Measurements from ENCODE around the gene REG1B.
"Not testable (repeated sequence)": the region's sequence is repeated elsewhere in the genome, so short reads cannot be mapped to it uniquely, and the experiment has no call there.

REG1B gene

GRCh38 chr2:79103214-79103613 lies 15.4 kb upstream of the REG1B start:
- FAIRE-seq (no peak), DNase-seq (ENCODE audit: insufficient read length, low spot score) (no peak)
- no peak for TF ChIP-seq POLR2A (IDR thresholded peaks at IDR 0.05; ENCODE audit: low read depth, low read length)

- FAIRE-seq (no peak), DNase-seq (ENCODE audit: insufficient read length, low spot score) (no peak)
- TF ChIP-seq POLR2A (IDR thresholded peaks at IDR 0.05; ENCODE audit: low read depth, low read length), result no peak
Observed at GRCh38 chr2:79101024-79101423, 13.2 kb upstream of the REG1B start.

- no peak for TF ChIP-seq POLR2A (IDR thresholded peaks at IDR 0.05; ENCODE audit: low read depth, low read length)
- no peak for DNase-seq (ENCODE audit: insufficient read length, low spot score)
- FAIRE-seq, result no peak
Observed at GRCh38 chr2:79100285-79100684, 12.5 kb upstream of the REG1B start.

- no peak for TF ChIP-seq POLR2A (IDR thresholded peaks at IDR 0.05; ENCODE audit: low read depth, low read length)
- no peak for FAIRE-seq
- no peak for DNase-seq (ENCODE audit: insufficient read length, low spot score)
Observed at GRCh38 chr2:79099140-79099686, 11.4 kb upstream of the REG1B start.

DNA sequence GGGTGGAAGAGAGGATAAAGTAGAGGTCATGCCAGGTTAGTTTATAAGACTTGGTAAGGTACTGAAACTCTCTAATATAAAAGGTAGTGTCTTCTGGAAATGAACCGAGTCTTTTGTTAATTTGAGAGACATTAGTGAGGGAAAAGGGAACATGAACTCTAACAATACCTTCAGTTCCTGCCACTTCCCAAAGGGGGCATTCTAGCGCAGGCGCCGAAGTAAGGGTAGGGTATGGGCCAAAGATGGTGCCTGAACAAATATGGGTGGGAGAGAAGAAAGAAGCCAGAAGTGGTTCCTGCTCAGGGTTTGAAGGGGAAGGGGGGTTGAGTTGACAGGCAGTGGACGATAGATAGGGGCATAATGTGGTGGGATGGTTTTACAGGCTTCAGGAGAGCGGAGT lies 10.1 kb upstream of the REG1B start:
- DNase-seq (ENCODE audit: insufficient read length, low spot score), result no peak

GRCh38 chr2:79090693-79091092 lies 2.9 kb upstream of the REG1B start:
- DNase-seq (ENCODE audit: insufficient read length, low spot score) (no peak), FAIRE-seq (no peak)
- TF ChIP-seq POLR2A (IDR thresholded peaks at IDR 0.05; ENCODE audit: low read depth, low read length), result no peak

More for the DNA sequence above, 10.1 kb upstream of the REG1B start:
- no peak for FAIRE-seq
- TF ChIP-seq POLR2A (IDR thresholded peaks at IDR 0.05; ENCODE audit: low read depth, low read length), result no peak

GRCh38 chr2:79086255-79086654 lies 1.5 kb downstream of the REG1B start:
- TF ChIP-seq POLR2A (IDR thresholded peaks at IDR 0.05; ENCODE audit: low read depth, low read length), result no peak
- DNase-seq (ENCODE audit: insufficient read length, low spot score), result no peak
- FAIRE-seq, result no peak

- FAIRE-seq (no peak), DNase-seq (ENCODE audit: insufficient read length, low spot score) (no peak)
- TF ChIP-seq POLR2A (IDR thresholded peaks at IDR 0.05; ENCODE audit: low read depth, low read length), result no peak
Observed at GRCh38 chr2:79085382-79085781, 2.4 kb downstream of the REG1B start.

- DNase-seq (ENCODE audit: insufficient read length, low spot score) (no peak), FAIRE-seq (no peak)
- TF ChIP-seq POLR2A (IDR thresholded peaks at IDR 0.05; ENCODE audit: low read depth, low read length), result no peak
Observed at GRCh38 chr2:79084495-79085135, 3.2 kb downstream of the REG1B start.

DNA sequence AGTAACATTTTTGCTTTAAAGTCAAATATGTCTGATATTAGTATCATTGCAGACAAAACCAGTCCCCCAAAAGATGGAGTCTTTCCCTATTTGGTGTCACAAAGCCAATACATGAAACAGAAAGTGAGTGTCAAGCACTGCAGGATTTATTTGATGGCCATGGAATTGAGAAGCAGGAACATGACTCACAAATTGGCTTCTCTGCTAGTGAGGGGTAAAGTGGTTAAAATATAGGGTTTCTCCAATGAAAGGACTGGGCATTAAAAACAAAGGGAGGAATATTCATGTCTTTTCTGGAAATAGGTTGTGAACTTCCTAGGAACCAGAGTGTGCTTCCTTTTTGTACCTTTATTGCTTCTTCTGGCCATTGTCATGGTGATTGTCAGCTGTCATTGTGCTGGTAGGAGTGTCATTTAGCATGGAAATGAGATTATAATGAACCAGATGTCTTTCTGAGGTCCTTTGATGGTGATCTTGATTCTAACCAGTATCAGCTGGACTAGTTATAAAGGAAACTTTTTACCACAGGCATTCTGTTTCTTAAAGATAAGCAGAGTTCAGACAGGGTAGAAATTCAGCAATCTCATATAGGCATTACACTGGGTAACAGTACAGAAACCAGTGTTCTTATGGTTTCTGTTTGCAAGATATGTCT lies 4.1 kb downstream of the REG1B start:
- FAIRE-seq, result no peak
- no peak for TF ChIP-seq POLR2A (IDR thresholded peaks at IDR 0.05; ENCODE audit: low read depth, low read length)
- no peak for DNase-seq (ENCODE audit: insufficient read length, low spot score)

- no peak for TF ChIP-seq POLR2A (IDR thresholded peaks at IDR 0.05; ENCODE audit: low read depth, low read length)
Observed at GRCh38 chr2:79082987-79083386, 4.8 kb downstream of the REG1B start.

GRCh38 chr2:79071078-79071477 lies 16.7 kb downstream of the REG1B start:
- no peak for FAIRE-seq
- no peak for TF ChIP-seq POLR2A (IDR thresholded peaks at IDR 0.05; ENCODE audit: low read depth, low read length)
- DNase-seq (ENCODE audit: insufficient read length, low spot score), result no peak

More at GRCh38 chr2:79082987-79083386, 4.8 kb downstream of the REG1B start:
- FAIRE-seq (no peak), DNase-seq (ENCODE audit: insufficient read length, low spot score) (no peak)

DNA sequence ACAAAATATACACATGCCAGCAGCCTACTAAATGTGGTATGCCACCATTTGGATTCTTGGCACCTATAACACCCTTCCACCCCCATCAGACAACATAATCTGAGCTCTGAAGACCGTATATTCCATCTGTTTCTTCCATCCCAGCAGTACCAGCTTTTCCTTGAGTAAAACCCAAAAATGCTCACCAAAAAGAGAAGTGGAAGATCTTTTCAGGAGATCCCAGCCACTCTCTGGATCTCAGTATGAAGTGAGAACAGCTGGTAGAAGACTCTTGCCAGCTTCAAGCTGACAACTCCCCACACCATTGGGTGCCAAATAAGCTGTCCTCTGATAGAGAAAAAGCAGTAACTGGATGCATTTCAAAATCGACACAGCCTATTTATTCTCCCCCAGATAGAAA lies 22.6 kb downstream of the REG1B start:
- TF ChIP-seq POLR2A (IDR thresholded peaks at IDR 0.05; ENCODE audit: low read depth, low read length), result no peak
- DNase-seq (ENCODE audit: insufficient read length, low spot score) (no peak), FAIRE-seq (no peak)

DNA sequence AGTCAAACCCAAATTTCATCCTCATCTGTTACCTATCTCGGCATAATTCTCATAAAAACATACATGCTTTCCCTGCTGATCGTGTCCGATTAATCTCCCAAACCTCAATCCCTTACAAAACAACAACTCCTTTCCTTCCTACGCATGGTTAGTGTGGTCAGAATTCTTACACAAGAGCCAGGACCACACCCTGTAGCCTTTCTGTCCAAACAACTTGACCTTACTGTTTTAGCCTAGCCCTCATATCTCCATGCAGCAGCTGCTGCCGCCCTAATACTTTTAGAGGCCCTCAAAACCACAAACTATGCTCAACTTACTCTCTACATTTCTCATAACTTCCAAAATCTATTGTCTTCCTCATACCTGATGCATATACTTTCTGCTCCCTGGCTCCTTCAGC lies 33.0 kb downstream of the REG1B start:
- not testable (repeated sequence) for FAIRE-seq; DNase-seq (ENCODE audit: insufficient read length, low spot score)

DNA sequence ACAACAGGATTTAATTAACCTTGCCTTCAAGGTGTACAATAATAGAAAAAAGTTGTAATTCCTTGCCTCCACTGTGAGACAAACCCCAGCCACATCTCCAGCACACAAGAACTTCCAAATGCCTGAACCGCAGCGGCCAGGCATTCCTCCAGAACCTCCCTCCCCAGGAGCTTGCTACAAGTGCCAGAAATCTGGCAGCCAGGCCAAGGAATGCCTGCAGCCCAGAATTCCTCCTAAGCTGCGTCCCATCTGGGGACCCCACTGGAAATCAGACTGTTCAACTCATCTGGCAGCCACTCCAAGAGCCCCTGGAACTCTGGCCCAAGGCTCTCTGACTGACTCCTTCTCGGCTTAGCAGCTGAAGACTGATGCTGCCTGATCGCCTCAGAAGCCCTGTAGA lies 34.3 kb downstream of the REG1B start:
- DNase-seq (ENCODE audit: insufficient read length, low spot score); FAIRE-seq: not testable (repeated sequence)

Measured in H54 (cell line).